LNCaP clone FGC (cell line): ENCODE results near the gene EHHADH.

Source experiments
- DNase-seq: peaks from one replicate; pipeline ENCODE4 v3.0.0-alpha.2; 2011; ENCODE audit warnings: low read depth
- H3K4me3 ChIP-seq: 2 replicates; pipeline ENCODE4 v1.5.1; 2011; ENCODE audit warnings: mild to moderate bottlenecking, low read depth, low read length, control low read depth
- TF ChIP-seq, protein P1 (sequence below): IDR thresholded peaks from 2 replicates; pipeline ENCODE4 v1.5.1; 2012; ENCODE audit warnings: mild to moderate bottlenecking; ENCODE audit not compliant: control insufficient read depth, insufficient read depth; ENCODE audit errors: extremely low read depth

Gene EHHADH

DNA sequence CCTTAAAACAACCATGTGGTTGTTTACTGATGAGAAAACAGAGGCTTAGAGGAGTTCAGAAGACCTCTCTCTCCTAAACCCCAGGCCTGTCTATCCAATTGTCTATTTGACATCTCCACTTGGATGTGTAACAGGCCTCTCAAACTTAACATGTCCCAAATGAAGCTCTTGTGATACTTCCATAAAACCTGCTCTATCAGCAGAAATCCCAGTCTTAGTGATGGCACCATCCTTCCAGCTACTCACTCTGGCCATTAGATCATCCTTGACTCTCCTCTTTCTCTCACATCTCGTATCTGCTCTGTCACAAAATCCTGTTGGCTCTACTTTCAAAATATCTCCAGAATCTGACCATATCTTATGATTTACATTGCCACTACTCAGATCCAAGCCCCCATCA is 28.8 kb downstream of the EHHADH start:
- TF ChIP-seq, protein P1, sequence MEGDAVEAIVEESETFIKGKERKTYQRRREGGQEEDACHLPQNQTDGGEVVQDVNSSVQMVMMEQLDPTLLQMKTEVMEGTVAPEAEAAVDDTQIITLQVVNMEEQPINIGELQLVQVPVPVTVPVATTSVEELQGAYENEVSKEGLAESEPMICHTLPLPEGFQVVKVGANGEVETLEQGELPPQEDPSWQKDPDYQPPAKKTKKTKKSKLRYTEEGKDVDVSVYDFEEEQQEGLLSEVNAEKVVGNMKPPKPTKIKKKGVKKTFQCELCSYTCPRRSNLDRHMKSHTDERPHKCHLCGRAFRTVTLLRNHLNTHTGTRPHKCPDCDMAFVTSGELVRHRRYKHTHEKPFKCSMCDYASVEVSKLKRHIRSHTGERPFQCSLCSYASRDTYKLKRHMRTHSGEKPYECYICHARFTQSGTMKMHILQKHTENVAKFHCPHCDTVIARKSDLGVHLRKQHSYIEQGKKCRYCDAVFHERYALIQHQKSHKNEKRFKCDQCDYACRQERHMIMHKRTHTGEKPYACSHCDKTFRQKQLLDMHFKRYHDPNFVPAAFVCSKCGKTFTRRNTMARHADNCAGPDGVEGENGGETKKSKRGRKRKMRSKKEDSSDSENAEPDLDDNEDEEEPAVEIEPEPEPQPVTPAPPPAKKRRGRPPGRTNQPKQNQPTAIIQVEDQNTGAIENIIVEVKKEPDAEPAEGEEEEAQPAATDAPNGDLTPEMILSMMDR = no peak
- no peak overlapping the region for H3K4me3 ChIP-seq
- DNase-seq = no peak

DNA sequence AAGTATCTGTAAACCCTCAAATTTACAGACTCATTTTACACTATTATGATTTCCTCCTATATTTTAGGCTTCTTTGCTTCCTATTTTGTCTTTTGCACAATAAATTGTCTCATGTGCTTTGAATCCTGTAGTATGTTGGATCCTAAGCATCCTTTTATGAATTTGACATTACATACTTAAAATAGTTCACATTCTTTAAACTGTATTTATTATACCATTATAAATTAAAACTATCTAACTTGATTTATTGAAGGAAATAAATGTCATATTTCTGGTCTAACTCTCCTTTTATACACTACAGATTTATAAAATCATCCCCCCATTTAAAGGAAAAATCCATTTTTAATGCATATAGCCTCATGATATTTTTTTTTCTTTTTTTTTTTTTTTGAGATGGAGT is 32.6 kb downstream of the EHHADH start:
- H3K4me3 ChIP-seq = no peak overlapping the region
- no peak for DNase-seq
- TF ChIP-seq, protein P1 = no peak

DNA sequence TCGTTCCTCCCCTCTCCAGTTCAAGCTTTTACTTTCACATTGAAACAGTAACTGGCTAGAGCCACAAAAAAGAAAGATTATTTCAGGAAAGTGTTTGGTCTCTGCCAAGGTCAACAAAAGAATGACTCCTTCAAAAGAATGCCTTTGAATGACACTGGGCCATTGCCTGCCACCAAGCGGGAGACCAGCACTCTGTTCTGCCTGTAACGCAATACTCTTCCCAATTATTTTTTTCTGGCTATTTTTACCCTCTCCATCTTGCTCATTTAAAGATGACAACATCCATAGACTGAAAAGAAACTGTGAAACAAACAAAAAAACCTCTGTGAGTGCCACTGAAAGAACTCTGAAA is 37.3 kb downstream of the EHHADH start:
- TF ChIP-seq, protein P1 = no peak
- H3K4me3 ChIP-seq = no peak overlapping the region
- DNase-seq = no peak

DNA sequence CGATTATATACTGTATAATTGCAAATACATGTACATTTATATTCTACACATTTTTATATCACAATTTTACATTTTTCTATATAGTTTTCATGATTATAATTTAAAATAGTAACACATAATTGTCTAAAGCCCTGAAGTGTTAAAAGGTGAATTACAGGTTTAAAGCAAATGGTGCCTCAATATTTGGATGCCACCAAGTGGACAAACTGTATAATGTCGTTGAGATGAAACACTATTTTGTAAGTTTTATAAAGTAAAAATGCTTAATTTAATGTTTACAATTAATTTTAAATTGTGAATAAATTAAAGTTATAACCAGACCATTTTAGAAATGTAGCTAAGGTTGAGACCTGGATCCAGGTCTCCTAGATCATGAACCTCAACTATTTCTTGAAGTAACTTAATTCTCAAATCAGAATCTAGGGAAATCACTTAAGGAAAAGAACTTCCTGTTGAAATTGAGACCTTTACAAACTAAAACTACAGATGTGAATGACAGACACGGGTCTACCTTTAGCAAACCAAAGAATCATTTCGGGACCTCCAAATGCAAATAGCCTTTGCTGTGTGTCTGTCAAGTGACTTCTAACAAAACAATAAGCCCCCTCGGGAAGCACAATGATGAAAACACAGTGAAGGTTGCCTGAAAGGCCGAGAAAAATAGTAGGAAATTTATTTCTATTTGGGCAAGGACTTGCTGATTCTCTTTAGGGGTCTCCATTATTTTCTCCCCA is 37.8 kb downstream of the EHHADH start:
- no peak for DNase-seq
- H3K4me3 ChIP-seq = no peak overlapping the region
- TF ChIP-seq, protein P1 = peak; percentile 60

DNA sequence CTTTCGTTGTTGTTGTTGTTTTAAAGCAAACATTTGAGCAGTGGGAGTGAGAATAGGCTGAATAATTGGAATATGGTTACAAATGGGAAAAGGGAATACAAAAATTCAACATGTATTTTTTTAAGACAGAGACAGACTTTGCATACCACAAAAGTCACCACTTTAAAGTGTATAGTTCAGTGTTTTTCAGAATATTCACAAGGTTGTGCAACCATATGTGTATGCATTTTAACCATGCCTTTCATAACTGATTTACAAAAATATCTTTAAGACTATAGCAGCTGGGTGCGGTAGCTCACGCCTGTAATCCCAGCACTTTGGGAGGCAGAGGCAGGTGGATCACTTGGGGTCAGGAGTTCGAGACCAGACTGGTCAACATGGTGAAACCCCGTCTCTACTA is 41.3 kb downstream of the EHHADH start:
- H3K4me3 ChIP-seq = no peak overlapping the region
- TF ChIP-seq, protein P1 = no peak
- no peak for DNase-seq

DNA sequence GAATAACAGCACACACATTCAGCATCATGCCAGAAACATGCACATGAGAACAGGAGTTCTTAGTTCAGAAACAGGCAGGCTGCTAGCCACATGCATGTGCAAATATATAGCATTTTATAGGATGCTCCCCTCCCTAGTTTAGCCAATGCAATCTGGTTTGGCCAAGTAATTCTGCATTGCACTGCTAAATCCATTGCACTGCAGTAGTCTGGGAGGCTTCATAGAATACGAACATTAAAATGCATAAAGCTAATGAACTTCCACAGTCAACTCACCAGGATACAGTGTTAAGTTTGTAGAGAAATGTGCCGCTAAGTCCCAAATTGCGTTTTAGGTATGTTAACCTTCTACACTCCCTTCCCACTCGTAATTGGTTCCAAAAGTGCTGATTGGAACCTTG is 41.8 kb downstream of the EHHADH start:
- no peak for DNase-seq

DNA sequence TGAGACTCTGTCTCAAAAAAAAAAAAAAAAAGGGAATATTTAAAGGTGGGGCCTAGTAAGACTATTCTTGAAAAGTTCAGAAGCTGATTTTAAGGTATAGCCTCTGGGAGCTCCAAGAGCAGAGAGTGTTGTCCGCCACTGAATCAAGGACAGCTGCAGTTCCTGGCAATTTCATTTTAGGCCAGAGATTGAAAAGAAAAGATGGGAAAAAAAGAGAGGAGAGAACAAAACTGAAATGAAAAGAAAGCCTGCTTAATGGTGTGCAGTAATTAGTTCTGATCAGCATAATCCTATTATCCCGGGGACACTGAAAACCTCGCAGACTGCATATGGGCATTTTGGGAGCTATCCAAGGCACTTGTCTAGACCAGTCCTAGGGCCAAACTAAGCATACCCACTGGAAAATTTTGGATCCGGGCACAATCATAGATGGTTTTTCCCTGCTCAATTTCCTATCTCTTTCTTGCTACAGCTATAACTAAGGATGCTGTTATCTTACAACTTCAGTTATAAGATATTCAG is 43.2 kb downstream of the EHHADH start:
- TF ChIP-seq, protein P1 = no peak
- H3K4me3 ChIP-seq = no peak overlapping the region
- no peak for DNase-seq

More for the DNA sequence above, 41.8 kb downstream of the EHHADH start:
- no peak overlapping the region for H3K4me3 ChIP-seq
- TF ChIP-seq, protein P1 = no peak
